GM19193 (cell line): ENCODE measurements around the gene ST6GALNAC3.

ENCODE experiments used
- POLR2A ChIP-seq: IDR thresholded peaks from 4 replicates; pipeline ENCODE4 v1.6.1; 2011; ENCODE audit not compliant: insufficient read depth, insufficient read length; ENCODE audit errors: extremely low read depth

Gene ST6GALNAC3

GRCh38 chr1:76086597-76086996, 12.1 kb downstream of the ST6GALNAC3 start:
- no peak for TF ChIP-seq POLR2A

GRCh38 chr1:76090283-76091203, 16.0 kb downstream of the ST6GALNAC3 start:
- no peak for TF ChIP-seq POLR2A

GRCh38 chr1:76092812-76093211, 18.3 kb downstream of the ST6GALNAC3 start:
- TF ChIP-seq POLR2A: no peak

GRCh38 chr1:76093522-76094312, 19.2 kb downstream of the ST6GALNAC3 start:
- TF ChIP-seq POLR2A: no peak

- no peak for TF ChIP-seq POLR2A
Observed at GRCh38 chr1:76095802-76096201, 21.3 kb downstream of the ST6GALNAC3 start.

GRCh38 chr1:76098845-76099244, 24.3 kb downstream of the ST6GALNAC3 start:
- no peak for TF ChIP-seq POLR2A

- no peak for TF ChIP-seq POLR2A
Observed at GRCh38 chr1:76101548-76101947, 27.0 kb downstream of the ST6GALNAC3 start.

- TF ChIP-seq POLR2A: no peak
Observed at GRCh38 chr1:76102046-76102445, 27.5 kb downstream of the ST6GALNAC3 start.

- TF ChIP-seq POLR2A: no peak
Observed at GRCh38 chr1:76103034-76103433, 28.5 kb downstream of the ST6GALNAC3 start.

- TF ChIP-seq POLR2A: no peak
Observed at GRCh38 chr1:76105372-76105771, 30.8 kb downstream of the ST6GALNAC3 start.

GRCh38 chr1:76106251-76106650, 31.7 kb downstream of the ST6GALNAC3 start:
- TF ChIP-seq POLR2A: no peak

- no peak for TF ChIP-seq POLR2A
Observed at GRCh38 chr1:76106719-76107235, 32.2 kb downstream of the ST6GALNAC3 start.

- TF ChIP-seq POLR2A: no peak
Observed at GRCh38 chr1:76109404-76109803, 34.9 kb downstream of the ST6GALNAC3 start.

- TF ChIP-seq POLR2A: no peak
Observed at GRCh38 chr1:76109901-76110560, 35.5 kb downstream of the ST6GALNAC3 start.

- no peak for TF ChIP-seq POLR2A
Observed at GRCh38 chr1:76110666-76111065, 36.1 kb downstream of the ST6GALNAC3 start.
